ENCODE results near the gene OLFML1.

- peak in 3 of 11 experiments; percentile 31 to 34 (median 32) for TF ChIP-seq CTCF (IDR thresholded peaks at IDR 0.05 in 8 of 11, conservative IDR thresholded peaks at IDR 0.05 in 3 of 11)
- peak in 2 of 3 donors; percentile 69 to 75 for TF ChIP-seq POLR2AphosphoS5 (IDR thresholded peaks at IDR 0.05)
- no peak for TF ChIP-seq POLR2A (IDR thresholded peaks at IDR 0.05)
Observed at GRCh38 chr11:7512525-7513233, 27.4 kb downstream of the OLFML1 start.
